ENCODE measurements around the gene POU2AF2.

Gene POU2AF2

GRCh38 chr11:111312076-111312475, 66.6 kb downstream of the POU2AF2 start:
- TF ChIP-seq SIN3A (IDR thresholded peaks at IDR 0.05; ENCODE audit: borderline replicate concordance, insufficient read depth, low read length): no peak
- no peak for TF ChIP-seq FOXP2 (optimal IDR thresholded peaks at IDR 0.05; ENCODE audit: borderline replicate concordance, extremely low read depth, extremely low read length, insufficient read depth)
- TF ChIP-seq TAF1 (IDR thresholded peaks at IDR 0.05; ENCODE audit: borderline replicate concordance, insufficient read depth, low read length): no peak
- no peak for TF ChIP-seq POLR2AphosphoS5 (IDR thresholded peaks at IDR 0.05; ENCODE audit: low read depth, low read length)
- no peak for TF ChIP-seq REST (IDR thresholded peaks at IDR 0.05; ENCODE audit: insufficient read depth in 1 of 2, low read depth in 2 of 2, low read length in 2 of 2)

- no peak for TF ChIP-seq POLR2AphosphoS5 (IDR thresholded peaks at IDR 0.05; ENCODE audit: low read depth, low read length)
- TF ChIP-seq TAF1 (IDR thresholded peaks at IDR 0.05; ENCODE audit: borderline replicate concordance, insufficient read depth, low read length): no peak
- TF ChIP-seq REST (IDR thresholded peaks at IDR 0.05; ENCODE audit: insufficient read depth in 1 of 2, low read depth in 2 of 2, low read length in 2 of 2): no peak
- TF ChIP-seq FOXP2 (optimal IDR thresholded peaks at IDR 0.05; ENCODE audit: borderline replicate concordance, extremely low read depth, extremely low read length, insufficient read depth): no peak
- TF ChIP-seq SIN3A (IDR thresholded peaks at IDR 0.05; ENCODE audit: borderline replicate concordance, insufficient read depth, low read length): no peak
Observed at GRCh38 chr11:111319296-111319695, 73.8 kb downstream of the POU2AF2 start.

GRCh38 chr11:111320728-111321568, 75.4 kb downstream of the POU2AF2 start:
- TF ChIP-seq POLR2AphosphoS5 (IDR thresholded peaks at IDR 0.05; ENCODE audit: low read depth, low read length): no peak
- no peak for TF ChIP-seq REST (IDR thresholded peaks at IDR 0.05; ENCODE audit: insufficient read depth in 1 of 2, low read depth in 2 of 2, low read length in 2 of 2)
- TF ChIP-seq TAF1 (IDR thresholded peaks at IDR 0.05; ENCODE audit: borderline replicate concordance, insufficient read depth, low read length): no peak
- TF ChIP-seq SIN3A (IDR thresholded peaks at IDR 0.05; ENCODE audit: borderline replicate concordance, insufficient read depth, low read length): no peak

GRCh38 chr11:111322534-111322933, 77.0 kb downstream of the POU2AF2 start:
- TF ChIP-seq POLR2AphosphoS5 (IDR thresholded peaks at IDR 0.05; ENCODE audit: low read depth, low read length) (no peak), REST (IDR thresholded peaks at IDR 0.05; ENCODE audit: insufficient read depth in 1 of 2, low read depth in 2 of 2, low read length in 2 of 2) (no peak), FOXP2 (optimal IDR thresholded peaks at IDR 0.05; ENCODE audit: borderline replicate concordance, extremely low read depth, extremely low read length, insufficient read depth) (no peak), SIN3A (IDR thresholded peaks at IDR 0.05; ENCODE audit: borderline replicate concordance, insufficient read depth, low read length) (no peak), TAF1 (IDR thresholded peaks at IDR 0.05; ENCODE audit: borderline replicate concordance, insufficient read depth, low read length) (no peak)

All from PFSK-1 (cell line).